ENCODE data around the gene IL37. TPM values are rescaled to one million over a fixed set of nuclear protein-coding genes. Genes with fewer than 3 reads are reported as not detected.

IL37 gene
- total and polyA plus RNA-seq, 2 donors (not counting 1 experiment from before 2014, with no cell fraction given) = 0.79 TPM; not detected in 1

DNA sequence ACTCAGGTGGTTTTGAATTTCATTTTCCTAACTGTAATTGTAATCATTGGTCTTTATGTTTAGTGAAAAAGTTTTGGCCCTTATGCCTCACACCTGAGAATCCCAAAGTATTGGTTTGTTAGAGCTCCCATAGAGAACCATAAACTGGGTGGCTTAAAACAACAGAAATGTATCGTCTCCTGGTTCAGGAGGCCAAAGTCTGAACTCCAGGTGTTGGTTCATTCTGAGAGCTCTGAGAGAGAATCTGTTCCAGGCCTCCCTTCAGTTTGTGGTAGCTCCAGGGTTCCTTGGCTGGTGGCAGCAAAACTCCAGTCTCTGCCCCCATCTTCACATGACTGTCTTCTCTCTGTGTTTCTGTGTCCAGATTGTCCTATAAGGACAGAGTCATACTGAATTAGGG, 11.0 kb downstream of the IL37 start:
- Histone ChIP-seq H3K4me3 (ENCODE audit: control extremely low read depth in 1 of 5, extremely low read depth in 1 of 5, insufficient read depth in 1 of 5, low read depth in 2 of 5, low read length in 4 of 5) (no peak overlapping the region), H4K20me1 (ENCODE audit: control insufficient read depth, insufficient read depth, low read length, poor library complexity, severe bottlenecking) (no peaks in the 10 kb centered on the region), H3K27me3 (replicated peaks in 1 of 4; ENCODE audit: control extremely low read depth in 1 of 4, control insufficient read depth in 3 of 4, insufficient read depth in 4 of 4, low read length in 3 of 4) (no peaks in the 10 kb centered on the region), H3K79me2 (ENCODE audit: control insufficient read depth, insufficient read depth, low read length) (no peaks in the 10 kb centered on the region), H2AFZ (ENCODE audit: insufficient read depth, low read depth, low read length, poor library complexity, severe bottlenecking) (no peak overlapping the region), H3K4me1 (ENCODE audit: control insufficient read depth in 2 of 2, insufficient read depth in 2 of 2, low read length in 2 of 2) (peaks cover 0 to 3% of the 10 kb centered on the region in 2 donors), H3K9me3 (ENCODE audit: control extremely low read depth in 1 of 3, control insufficient read depth in 2 of 3, insufficient read depth in 1 of 3, low read length in 2 of 3) (no peaks in the 10 kb centered on the region), H3K36me3 (replicated peaks in 1 of 2; ENCODE audit: control extremely low read depth in 1 of 2, control insufficient read depth in 1 of 2, extremely low read depth in 1 of 2, insufficient read depth in 2 of 2, low read length in 1 of 2) (no peaks in the 10 kb centered on the region), H3K9ac (ENCODE audit: low read length) (no peak overlapping the region), H3K4me2 (replicated peaks; ENCODE audit: low read depth, low read length, poor library complexity, severe bottlenecking) (no peak overlapping the region), H3K27ac (ENCODE audit: low read length in 2 of 2) (no peak overlapping the region)
- POLR2A ChIA-PET = no interaction called here
- peaks cover 2% of the 10 kb centered on the region for H3K9me3 Mint-ChIP-seq (ENCODE audit: insufficient read depth)
- H3K27me3 Mint-ChIP-seq = peaks cover 7% of the 10 kb centered on the region
- ATAC-seq (ENCODE audit: low read depth) = no peak
- H3K4me1 Mint-ChIP-seq = peaks cover 6% of the 10 kb centered on the region
- no peak for DNase-seq
- H3K27ac Mint-ChIP-seq = no peak overlapping the region
- CTCF ChIA-PET = interaction anchor here (0.9 kb wide), 1 partner anchor 172 kb away, joined by 3 read pairs; no protein-coding TSS in a partner anchor
- intact Hi-C loops (cut with micrococcal nuclease) = no loop called here
- H3K4me3 Mint-ChIP-seq = no peak overlapping the region
- TF ChIP-seq, protein P1, sequence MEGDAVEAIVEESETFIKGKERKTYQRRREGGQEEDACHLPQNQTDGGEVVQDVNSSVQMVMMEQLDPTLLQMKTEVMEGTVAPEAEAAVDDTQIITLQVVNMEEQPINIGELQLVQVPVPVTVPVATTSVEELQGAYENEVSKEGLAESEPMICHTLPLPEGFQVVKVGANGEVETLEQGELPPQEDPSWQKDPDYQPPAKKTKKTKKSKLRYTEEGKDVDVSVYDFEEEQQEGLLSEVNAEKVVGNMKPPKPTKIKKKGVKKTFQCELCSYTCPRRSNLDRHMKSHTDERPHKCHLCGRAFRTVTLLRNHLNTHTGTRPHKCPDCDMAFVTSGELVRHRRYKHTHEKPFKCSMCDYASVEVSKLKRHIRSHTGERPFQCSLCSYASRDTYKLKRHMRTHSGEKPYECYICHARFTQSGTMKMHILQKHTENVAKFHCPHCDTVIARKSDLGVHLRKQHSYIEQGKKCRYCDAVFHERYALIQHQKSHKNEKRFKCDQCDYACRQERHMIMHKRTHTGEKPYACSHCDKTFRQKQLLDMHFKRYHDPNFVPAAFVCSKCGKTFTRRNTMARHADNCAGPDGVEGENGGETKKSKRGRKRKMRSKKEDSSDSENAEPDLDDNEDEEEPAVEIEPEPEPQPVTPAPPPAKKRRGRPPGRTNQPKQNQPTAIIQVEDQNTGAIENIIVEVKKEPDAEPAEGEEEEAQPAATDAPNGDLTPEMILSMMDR (IDR thresholded peaks at IDR 0.05) = no peak
- no peak for TF ChIP-seq EZH2 (IDR thresholded peaks at IDR 0.05; ENCODE audit: borderline replicate concordance, insufficient read depth, low read depth, low read length, poor library complexity, severe bottlenecking)
- whole genome bisulfite sequencing (ENCODE audit: insufficient coverage) = 90% methylated on average over 1 of the region's 1 CpG

DNA sequence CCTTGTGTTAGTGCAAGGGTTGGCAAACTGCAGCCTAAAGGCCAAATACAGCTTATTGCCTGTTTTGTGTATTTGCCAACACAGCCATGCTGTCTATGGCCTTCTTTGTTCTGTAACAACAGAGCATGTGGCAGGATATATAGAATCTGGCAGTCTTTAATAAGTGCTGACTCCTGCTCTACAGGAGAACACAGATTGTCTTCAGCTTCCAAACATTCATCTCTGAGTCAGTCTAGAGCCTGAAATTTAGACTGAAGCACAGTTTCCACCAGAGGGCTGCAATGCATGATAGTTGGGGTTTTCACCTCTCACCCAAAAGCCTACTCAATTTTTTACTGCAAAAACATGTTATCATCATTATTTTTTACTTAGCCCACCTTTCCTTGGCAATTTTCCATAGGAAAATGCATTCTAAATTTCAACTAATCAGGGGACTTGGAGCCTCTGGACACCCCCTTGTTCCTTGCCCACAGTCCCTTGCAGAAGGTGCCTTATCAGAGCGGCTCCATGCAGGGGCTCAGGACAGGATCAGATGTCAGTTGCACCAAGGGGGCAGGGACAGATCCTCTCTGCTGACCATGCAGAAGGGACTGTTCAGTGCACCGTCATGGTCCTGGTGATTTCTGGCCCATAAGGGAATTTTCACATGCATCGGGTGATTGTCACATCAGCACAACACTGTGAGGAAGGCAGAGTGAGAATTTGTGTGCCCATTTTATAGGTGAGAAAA, 12.4 kb downstream of the IL37 start:
- ATAC-seq (ENCODE audit: low read depth) (no peak), DNase-seq (no peak)
- H3K4me1 ChIP-seq (ENCODE audit: control insufficient read depth in 2 of 2, insufficient read depth in 2 of 2, low read length in 2 of 2) = peaks cover 0 to 3% of the 10 kb centered on the region in 2 donors
- H3K9ac ChIP-seq (ENCODE audit: low read length) = no peak overlapping the region
- intact Hi-C loops (cut with micrococcal nuclease) = no loop called here
- no peaks in the 10 kb centered on the region for H4K20me1 ChIP-seq (ENCODE audit: control insufficient read depth, insufficient read depth, low read length, poor library complexity, severe bottlenecking)
- ChIA-PET POLR2A (no interaction called here), CTCF (no interaction called here)
- H3K27me3 Mint-ChIP-seq = peaks cover 10% of the 10 kb centered on the region
- 96% methylated on average over 3 of the region's 3 CpGs for WGBS (ENCODE audit: insufficient coverage)
- no peak overlapping the region for H3K27ac Mint-ChIP-seq
- H3K4me3 Mint-ChIP-seq = no peak overlapping the region
- TF ChIP-seq, protein P1 (IDR thresholded peaks at IDR 0.05) = no peak
- TF ChIP-seq EZH2 (IDR thresholded peaks at IDR 0.05; ENCODE audit: borderline replicate concordance, insufficient read depth, low read depth, low read length, poor library complexity, severe bottlenecking) = no peak
- no peak overlapping the region for H2AFZ ChIP-seq (ENCODE audit: insufficient read depth, low read depth, low read length, poor library complexity, severe bottlenecking)
- no peak overlapping the region for H3K27ac ChIP-seq (ENCODE audit: low read length in 2 of 2)
- H3K9me3 ChIP-seq (ENCODE audit: control extremely low read depth in 1 of 3, control insufficient read depth in 2 of 3, insufficient read depth in 1 of 3, low read length in 2 of 3) = no peaks in the 10 kb centered on the region
- H3K4me1 Mint-ChIP-seq = peaks cover 6% of the 10 kb centered on the region
- H3K36me3 ChIP-seq (replicated peaks in 1 of 2; ENCODE audit: control extremely low read depth in 1 of 2, control insufficient read depth in 1 of 2, extremely low read depth in 1 of 2, insufficient read depth in 2 of 2, low read length in 1 of 2) = no peaks in the 10 kb centered on the region
- H3K4me2 ChIP-seq (replicated peaks; ENCODE audit: low read depth, low read length, poor library complexity, severe bottlenecking) = no peak overlapping the region
- no peak overlapping the region for H3K4me3 ChIP-seq (ENCODE audit: control extremely low read depth in 1 of 5, extremely low read depth in 1 of 5, insufficient read depth in 1 of 5, low read depth in 2 of 5, low read length in 4 of 5)
- no peaks in the 10 kb centered on the region for H3K27me3 ChIP-seq (replicated peaks in 1 of 4; ENCODE audit: control extremely low read depth in 1 of 4, control insufficient read depth in 3 of 4, insufficient read depth in 4 of 4, low read length in 3 of 4)
- H3K9me3 Mint-ChIP-seq (ENCODE audit: insufficient read depth) = peaks cover 2% of the 10 kb centered on the region
- H3K79me2 ChIP-seq (ENCODE audit: control insufficient read depth, insufficient read depth, low read length) = no peaks in the 10 kb centered on the region
